NCI-H446 treated with DMSO at 0.1 percent for 48 hours (cell line): ENCODE data around the gene GLS.

ENCODE experiments used
- DNase-seq: peaks from one replicate; lab custom pipeline; 2025; lab: John Stamatoyannopoulos, UW

The GLS gene

GRCh38 chr2:191014653-191015020 is 134.0 kb downstream of the GLS start:
- DNase-seq = no peak
